ENCODE measurements around the gene P4HA2. TPM values are rescaled to one million over a fixed set of nuclear protein-coding genes. Genes with fewer than 3 reads are reported as not detected.
A peak's percentile ranks its signal among the peaks of the same experiment; 100 is the strongest.
"Not testable (repeated sequence)": the region's sequence is repeated elsewhere in the genome, so short reads cannot be mapped to it uniquely, and the experiment has no call there.

The P4HA2 gene
- total RNA-seq, 1 experiment from 2014 or later: 64.2 TPM

DNA sequence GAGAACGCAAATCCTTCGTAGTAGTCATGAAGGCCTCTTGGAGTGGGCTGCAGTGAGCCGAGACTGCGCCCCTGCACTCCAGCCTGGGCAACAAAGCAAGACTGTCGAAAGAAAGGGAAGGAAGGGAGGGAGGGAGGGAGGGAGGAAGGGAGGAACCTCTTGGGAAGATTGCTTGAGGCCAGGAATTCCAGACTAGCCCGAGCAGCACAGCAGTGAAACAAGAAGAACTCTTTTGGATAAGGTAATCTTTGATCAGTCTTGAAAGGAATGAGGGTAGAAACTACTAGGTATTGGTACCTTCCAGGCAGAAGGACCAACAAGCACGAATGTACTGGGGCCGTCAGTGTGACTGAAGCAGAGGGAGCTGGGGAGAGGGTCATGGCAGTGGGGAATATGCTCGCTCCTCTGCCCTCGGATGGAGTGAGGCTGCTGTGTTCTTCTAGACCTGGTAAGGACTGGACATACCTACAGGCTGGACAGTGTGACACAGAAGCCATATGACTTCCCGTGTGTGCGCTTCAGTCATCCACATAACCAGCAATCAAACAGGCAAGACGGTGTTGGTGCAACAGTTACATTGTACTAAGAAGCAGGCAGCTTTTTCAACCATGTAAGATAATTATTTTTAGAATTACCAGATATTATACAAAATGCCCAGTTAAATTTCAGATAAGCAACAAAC, 45.2 kb downstream of the P4HA2 start:
- in situ Hi-C loops (cut with HindIII; ENCODE audit: low pct_unique_long_range_greater_than_20kb, low sequenced_read_pairs): no loop called here
- DNase-seq (ENCODE audit: low read depth): no peak

DNA sequence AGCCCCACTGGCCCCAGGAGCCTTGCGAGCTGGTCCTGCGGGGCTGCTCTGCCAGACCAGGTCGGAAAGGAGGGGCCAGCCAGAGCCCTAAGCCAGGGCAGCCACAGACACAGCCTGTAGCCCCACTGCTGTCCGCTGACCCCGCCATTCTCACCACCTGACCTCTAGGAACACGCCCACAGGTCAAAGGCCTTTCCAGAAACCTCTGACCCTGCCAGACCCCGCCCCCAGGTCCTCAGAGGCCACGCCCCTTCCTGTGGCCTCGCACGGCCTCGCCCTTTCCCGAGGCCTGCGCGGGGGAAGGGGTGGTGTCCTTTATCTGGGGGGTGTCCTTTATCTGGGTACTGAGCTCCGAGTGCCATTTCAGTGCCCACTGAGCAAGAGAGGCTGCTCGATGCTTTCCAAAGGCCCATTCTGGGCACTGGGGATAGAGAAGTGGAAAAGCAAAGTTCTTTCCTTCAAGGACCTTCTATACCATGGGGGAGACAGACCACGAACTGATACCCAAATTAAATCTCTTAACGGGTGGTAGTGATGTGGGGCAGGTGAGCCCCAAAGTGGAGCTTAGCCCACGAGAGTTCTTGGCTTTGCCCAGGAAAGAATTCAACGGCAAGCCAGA, 46.5 kb downstream of the P4HA2 start:
- no peak for DNase-seq (ENCODE audit: low read depth)
- in situ Hi-C loops (cut with HindIII; ENCODE audit: low pct_unique_long_range_greater_than_20kb, low sequenced_read_pairs): no loop called here

DNA sequence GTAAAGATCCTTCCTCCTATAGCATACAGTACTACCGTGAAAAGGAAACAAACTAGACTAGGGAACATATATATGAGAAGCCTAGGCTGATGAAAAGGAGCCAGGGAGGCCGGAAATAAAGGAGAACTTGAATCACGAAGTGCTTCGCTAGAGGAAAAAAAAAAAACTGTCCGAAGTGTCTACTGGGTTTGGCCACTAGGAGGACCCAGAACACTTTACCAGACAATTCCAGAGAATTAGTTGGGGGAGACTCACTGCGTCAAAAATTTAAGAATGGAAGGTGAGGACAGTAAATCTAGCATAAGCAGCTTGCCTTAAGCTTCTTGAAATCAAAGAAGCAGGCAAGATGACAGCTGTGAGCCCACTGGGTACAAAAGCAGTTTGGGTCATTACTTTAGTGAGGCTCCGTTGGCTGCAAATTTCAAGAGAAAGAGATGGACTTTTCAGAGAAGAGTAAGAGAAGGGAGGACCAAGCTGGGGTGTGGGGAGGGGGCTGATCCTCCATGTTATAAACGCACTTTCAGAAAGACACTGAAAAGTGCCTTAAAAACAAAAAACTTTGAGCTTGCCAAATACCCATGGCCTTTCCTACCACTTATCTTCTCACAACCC, 47.4 kb downstream of the P4HA2 start:
- in situ Hi-C loops (cut with HindIII; ENCODE audit: low pct_unique_long_range_greater_than_20kb, low sequenced_read_pairs): no loop called here
- DNase-seq (ENCODE audit: low read depth): peak; percentile 42

DNA sequence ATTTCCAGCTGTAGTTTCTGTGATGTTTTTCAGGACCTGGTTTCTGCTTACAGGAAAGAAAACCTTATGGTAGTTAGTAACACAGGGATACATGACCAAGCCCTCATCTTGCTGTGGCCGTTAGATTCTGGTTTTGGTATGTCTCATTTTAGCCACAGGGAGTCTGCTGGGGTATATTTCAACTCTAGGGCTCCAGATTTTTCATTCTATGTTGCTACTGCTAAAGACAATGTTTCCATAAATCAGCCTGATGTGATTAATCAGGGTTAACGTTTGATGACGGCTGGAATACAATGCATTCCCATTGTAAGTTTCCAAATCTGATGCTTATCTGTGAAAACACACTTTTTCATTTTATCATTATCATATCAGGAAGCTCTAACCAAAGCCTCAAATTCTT, 48.2 kb downstream of the P4HA2 start:
- no peak for DNase-seq (ENCODE audit: low read depth)
- in situ Hi-C loops (cut with HindIII; ENCODE audit: low pct_unique_long_range_greater_than_20kb, low sequenced_read_pairs): no loop called here

DNA sequence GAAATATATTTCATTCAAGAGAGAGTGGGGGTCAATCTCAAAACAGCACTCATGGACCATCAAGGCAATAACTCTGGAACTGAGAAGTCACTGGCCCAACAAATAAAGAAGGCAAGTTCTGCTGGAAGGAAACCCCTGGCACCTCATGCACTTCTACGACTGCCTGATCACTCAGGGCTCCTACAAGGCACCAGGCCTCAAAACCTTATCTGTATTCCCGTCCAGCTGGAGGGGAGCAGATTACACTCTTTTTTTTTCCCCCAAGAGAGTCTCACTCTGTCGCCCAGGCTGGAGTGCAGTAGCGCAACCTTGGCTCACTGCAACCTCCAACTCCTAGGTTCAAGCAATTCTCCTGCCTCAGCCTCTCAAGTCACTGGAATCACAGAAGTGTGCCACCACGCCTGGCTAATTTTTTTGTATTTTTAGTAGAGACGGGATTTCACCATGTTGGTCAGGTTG, 49.9 kb downstream of the P4HA2 start:
- in situ Hi-C loops (cut with HindIII; ENCODE audit: low pct_unique_long_range_greater_than_20kb, low sequenced_read_pairs): no loop called here
- DNase-seq (ENCODE audit: low read depth): no peak

DNA sequence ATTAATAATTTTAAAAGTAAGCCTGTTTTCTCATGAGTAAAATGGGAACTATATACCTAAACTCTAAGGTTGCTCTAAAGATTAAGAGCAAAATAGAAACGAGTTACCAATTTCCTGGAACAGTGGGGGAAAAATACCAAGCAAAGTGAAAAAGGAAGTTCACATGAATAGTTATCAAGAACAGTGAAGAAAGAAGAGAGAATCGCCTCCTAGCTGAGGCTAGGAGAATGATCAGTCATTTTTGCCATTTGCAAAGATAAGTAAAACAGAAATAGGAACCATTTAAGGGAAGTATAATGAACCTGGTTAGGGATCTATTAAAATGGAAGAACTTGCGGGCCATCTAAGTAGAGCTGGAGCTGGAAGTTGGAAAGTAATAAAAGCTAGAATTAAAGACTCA, 50.7 kb downstream of the P4HA2 start:
- in situ Hi-C loops (cut with HindIII; ENCODE audit: low pct_unique_long_range_greater_than_20kb, low sequenced_read_pairs): no loop called here
- DNase-seq (ENCODE audit: low read depth): no peak

DNA sequence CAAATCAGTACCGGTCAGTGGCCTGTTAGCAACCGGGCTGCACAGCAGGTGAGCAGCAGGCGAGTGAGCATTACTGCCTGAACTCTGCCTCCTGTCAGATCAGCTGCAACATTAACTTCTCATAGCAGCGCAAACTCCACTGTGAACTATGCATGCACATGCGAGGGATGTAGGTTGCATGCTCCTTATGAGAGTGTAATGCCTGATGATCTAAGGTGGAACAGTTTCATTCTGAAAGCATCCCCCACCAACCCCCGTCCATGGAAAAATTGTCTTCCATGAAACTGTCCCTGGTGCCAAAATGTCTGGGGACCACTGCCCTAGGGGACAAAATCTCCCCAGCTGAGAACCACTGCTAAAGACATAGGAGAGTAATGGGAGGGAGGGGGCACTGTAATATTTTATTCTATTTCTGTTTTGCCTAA, 51.1 kb downstream of the P4HA2 start:
- in situ Hi-C loops (cut with HindIII; ENCODE audit: low pct_unique_long_range_greater_than_20kb, low sequenced_read_pairs): no loop called here
- DNase-seq (ENCODE audit: low read depth): no peak

DNA sequence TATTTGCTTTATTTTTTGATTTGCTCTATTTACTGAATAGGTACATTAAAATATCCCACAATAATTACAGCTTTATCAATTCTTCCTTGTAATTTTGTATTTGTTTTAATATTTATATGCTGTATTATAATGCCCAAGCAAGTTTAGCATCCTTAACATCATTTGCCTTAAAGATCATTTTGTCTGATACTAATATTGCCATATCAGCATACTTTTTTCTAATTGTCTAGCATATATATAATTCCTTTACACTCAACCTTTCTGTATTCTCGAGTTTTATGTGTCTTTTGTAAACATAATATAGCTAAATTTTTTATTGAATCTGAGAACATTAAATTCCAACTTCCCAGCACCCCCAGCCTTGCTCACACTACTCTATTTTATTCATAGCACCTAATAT, 64.7 kb downstream of the P4HA2 start:
- no peak for DNase-seq (ENCODE audit: low read depth)
- in situ Hi-C loops (cut with HindIII; ENCODE audit: low pct_unique_long_range_greater_than_20kb, low sequenced_read_pairs): no loop called here

DNA sequence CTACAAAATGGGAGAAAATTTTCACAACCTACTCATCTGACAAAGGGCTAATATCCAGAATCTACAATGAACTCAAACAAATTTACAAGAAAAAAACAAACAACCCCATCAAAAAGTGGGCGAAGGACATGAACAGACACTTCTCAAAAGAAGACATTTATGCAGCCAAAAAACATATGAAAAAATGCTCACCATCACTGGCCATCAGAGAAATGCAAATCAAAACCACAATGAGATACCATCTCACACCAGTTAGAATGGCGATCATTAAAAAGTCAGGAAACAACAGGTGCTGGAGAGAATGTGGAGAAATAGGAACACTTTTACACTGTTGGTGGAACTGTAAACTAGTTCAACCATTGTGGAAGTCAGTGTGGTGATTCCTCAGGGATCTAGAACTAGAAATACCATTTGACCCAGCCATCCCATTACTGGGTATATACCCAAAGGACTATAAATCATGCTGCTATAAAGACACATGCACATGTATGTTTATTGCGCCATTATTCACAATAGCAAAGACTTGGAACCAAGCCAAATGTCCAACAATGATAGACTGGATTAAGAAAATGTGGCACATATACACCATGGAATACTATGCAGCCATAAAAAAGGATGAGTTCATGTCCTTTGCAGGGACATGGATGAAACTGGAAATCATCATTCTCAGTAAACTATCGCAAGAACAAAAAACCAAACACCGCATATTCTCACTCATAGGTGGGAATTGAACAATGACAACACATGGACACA, 65.9 kb downstream of the P4HA2 start:
- in situ Hi-C loops (cut with HindIII; ENCODE audit: low pct_unique_long_range_greater_than_20kb, low sequenced_read_pairs); DNase-seq (ENCODE audit: low read depth): not testable (repeated sequence)

DNA sequence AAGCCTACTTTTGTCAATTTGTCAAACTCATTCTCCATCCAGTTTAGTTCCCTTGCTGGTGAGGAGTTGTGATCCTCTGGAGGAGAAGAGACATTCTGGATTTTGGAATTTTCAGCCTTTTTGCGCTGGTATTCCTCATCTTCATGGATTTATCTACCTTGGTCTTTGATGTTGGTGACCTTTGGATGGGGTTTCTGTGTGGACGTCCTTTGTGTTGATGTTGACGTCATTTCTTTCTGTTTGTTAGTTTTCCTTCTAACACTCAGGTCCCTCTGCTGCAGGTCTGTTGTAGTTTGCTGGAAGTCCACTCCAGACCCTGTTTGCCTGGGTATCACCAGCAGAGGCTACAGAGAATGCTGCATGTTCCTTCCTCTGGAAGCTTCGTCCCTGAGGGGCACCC, 71.2 kb downstream of the P4HA2 start:
- in situ Hi-C loops (cut with HindIII; ENCODE audit: low pct_unique_long_range_greater_than_20kb, low sequenced_read_pairs): no loop called here

DNA sequence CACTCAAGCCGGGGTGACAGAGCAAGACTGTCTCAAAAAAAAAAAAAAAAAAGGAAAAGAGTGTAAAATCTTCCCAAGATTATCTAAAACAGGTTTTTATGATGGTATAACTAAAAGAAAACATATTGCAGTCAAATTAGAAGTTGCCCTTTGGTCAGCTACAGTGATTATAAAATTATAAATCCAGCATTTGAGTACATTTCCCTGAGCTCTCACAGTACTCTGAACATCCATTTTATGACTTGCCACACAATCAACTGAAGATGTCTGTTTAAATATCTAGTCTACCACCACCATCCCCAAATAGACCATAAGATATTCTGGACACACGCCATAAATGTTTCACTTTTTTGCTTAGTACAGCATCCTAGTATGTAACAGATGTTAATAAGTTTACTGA, 77.1 kb downstream of the P4HA2 start:
- in situ Hi-C loops (cut with HindIII; ENCODE audit: low pct_unique_long_range_greater_than_20kb, low sequenced_read_pairs): no loop called here
- no peak for DNase-seq (ENCODE audit: low read depth)

More for the DNA sequence above, 71.2 kb downstream of the P4HA2 start:
- DNase-seq (ENCODE audit: low read depth): no peak

DNA sequence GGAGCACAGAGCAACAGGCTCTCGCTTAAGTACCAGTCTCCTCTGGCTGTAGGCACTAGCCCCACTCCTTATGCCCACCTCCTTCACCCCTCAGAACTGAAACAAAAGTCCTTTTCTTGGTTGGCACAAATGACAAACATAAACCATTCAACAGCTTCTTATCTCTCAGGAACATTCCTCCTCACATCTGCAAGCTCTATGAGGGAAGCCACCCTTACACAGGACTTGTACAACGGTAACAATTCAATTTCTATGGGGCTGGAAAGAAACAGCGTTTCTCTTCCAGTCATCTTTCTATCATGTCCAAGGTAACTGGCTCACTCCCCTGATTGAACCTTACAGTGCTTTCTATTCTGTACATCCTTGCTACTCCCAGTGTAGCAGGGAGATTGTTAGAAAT, 80.0 kb downstream of the P4HA2 start:
- DNase-seq (ENCODE audit: low read depth): no peak
- in situ Hi-C loops (cut with HindIII; ENCODE audit: low pct_unique_long_range_greater_than_20kb, low sequenced_read_pairs): no loop called here

DNA sequence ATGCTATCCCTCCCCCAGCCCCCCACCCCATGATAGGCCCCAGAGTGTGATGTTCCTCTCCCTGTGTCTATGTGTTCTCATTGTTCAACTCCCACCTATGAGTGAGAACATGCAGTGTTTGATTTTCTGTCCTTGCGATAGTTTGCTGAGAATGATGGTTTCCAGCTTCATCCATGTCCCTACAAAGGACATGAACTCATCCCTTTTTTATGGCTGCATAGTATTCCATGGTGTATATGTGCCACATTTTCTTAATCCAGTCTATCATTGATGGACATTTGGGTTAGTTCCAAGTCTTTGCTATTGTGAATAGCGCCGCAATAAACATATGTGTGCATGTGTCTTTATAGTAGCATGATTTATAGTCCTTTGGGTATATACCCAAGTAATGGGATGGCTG, 82.3 kb downstream of the P4HA2 start:
- in situ Hi-C loops (cut with HindIII; ENCODE audit: low pct_unique_long_range_greater_than_20kb, low sequenced_read_pairs); DNase-seq (ENCODE audit: low read depth): not testable (repeated sequence)

DNA sequence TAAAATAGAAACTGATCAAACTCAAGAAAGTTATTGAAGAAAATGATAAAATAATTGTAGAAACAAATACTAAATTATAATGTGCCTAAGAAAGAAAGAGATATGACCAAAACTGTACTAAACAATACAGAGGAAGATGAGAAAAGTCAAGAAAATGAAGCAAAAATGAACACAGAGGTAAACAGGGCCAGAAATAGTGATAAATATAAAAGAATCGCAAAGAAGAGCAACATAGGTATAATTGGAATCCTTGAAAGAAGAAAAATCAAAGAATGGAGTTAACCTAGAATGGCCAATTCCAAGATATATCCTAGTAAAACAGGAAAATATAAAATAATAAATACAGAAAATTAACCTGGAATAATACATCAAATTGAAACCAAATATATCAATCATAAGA, 84.5 kb downstream of the P4HA2 start:
- no peak for DNase-seq (ENCODE audit: low read depth)
- in situ Hi-C loops (cut with HindIII; ENCODE audit: low pct_unique_long_range_greater_than_20kb, low sequenced_read_pairs): no loop called here

DNA sequence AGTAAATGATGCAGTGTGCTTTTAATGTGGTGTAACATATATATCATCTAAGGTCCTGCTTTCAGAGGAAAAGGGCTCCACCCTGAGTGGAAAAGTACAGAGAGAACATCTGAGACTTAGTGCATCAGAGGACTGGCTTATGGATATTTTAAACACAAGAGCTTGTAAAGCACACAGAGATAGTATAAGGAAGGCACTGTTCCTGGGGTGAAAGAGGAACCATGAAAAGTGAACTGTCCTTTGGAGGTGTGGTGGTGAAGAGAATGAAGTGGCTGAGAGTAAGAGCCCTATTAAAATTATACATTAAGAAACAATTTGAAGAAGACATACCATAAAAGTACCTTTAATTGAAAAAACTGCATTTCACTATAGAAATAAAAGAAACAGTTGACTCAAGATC, 85.2 kb downstream of the P4HA2 start:
- DNase-seq (ENCODE audit: low read depth): no peak
- in situ Hi-C loops (cut with HindIII; ENCODE audit: low pct_unique_long_range_greater_than_20kb, low sequenced_read_pairs): no loop called here
